D721Med (cell line): ENCODE results near the gene SPOCK2.

ENCODE experiments used
- DNase-seq: peaks from one replicate; pipeline ENCODE4 v3.0.0; 2011; ENCODE audit warnings: low spot score; ENCODE audit not compliant: insufficient read length
- FAIRE-seq: peaks from 2 replicates; lab custom pipeline; 2011; peaks lifted over from hg19 to GRCh38; lab: Jason Lieb, UNC
- TF ChIP-seq, protein P1 (sequence below): IDR thresholded peaks from 2 replicates; pipeline ENCODE4 v1.5.1; 2012; ENCODE audit warnings: mild to moderate bottlenecking, control low read depth; ENCODE audit not compliant: insufficient read depth; ENCODE audit errors: missing control alignments

The SPOCK2 gene

DNA sequence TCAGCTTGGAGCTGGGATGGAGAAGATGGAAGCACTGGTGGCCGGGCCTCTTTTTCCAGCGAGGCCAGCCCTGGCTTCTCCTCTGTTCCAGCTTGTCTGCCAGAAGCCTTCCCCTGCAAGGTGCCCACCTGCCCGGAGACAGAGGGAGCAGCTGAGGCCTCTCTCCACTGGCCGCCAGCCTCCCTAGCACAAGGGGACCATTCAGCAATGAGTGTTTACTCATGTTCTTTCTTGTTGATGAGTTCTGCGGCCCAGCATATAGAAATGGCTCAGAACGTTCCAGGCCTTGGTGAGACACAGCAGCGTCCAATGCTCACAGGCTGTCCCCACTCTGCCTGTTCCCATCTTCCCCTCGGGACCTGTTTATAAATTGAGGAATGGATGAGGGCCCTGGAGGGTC, 76.9 kb downstream of the SPOCK2 start:
- TF ChIP-seq, protein P1, sequence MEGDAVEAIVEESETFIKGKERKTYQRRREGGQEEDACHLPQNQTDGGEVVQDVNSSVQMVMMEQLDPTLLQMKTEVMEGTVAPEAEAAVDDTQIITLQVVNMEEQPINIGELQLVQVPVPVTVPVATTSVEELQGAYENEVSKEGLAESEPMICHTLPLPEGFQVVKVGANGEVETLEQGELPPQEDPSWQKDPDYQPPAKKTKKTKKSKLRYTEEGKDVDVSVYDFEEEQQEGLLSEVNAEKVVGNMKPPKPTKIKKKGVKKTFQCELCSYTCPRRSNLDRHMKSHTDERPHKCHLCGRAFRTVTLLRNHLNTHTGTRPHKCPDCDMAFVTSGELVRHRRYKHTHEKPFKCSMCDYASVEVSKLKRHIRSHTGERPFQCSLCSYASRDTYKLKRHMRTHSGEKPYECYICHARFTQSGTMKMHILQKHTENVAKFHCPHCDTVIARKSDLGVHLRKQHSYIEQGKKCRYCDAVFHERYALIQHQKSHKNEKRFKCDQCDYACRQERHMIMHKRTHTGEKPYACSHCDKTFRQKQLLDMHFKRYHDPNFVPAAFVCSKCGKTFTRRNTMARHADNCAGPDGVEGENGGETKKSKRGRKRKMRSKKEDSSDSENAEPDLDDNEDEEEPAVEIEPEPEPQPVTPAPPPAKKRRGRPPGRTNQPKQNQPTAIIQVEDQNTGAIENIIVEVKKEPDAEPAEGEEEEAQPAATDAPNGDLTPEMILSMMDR, result no peak
- FAIRE-seq, result no peak
- DNase-seq, result no peak

- DNase-seq, result no peak
- no peak for FAIRE-seq
- TF ChIP-seq, protein P1, result no peak
These were observed 77.3 kb downstream of the SPOCK2 start for GRCh38 chr10:72011016-72011415.

DNA sequence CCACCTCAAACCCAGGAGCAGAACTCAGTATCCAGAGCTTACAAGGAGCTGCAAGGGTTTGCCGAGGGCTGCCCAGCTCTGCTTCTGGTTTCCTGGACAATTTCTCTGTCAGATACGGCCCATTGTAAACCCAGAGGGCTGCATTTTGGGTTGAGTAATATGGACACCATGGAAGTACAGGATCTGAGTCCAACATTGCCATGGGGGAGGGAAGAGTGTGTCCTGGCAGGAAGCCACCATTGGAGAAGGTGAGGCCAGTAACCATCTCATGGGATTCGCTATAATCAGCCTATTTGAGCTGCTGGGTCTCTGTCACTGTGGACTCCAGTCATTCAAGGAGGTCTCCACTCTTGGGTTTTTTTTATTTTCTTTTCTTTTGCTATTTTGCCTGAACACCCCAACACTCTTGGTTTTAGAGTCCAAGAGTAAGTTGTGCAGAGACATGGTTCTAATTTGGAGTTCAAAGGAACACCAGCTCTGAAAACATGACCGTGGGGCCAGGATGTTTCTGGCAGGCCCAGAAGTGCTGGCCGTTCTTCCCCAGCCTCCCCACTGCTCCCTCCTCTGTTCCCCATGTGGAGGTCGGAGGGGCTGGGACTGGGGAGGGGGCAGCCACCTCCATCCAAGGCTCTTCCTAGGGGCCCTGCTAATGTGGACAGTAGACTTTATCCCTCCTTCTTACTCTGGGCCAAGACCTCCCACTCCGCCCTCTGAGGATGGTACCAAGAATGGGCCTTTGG, 77.9 kb downstream of the SPOCK2 start:
- TF ChIP-seq, protein P1, result no peak
- no peak for FAIRE-seq
- DNase-seq, result no peak

- no peak for FAIRE-seq
- no peak for DNase-seq
- TF ChIP-seq, protein P1, result no peak
These were observed 78.8 kb downstream of the SPOCK2 start for GRCh38 chr10:72009425-72010081.

- TF ChIP-seq, protein P1, result no peak
- FAIRE-seq (no peak), DNase-seq (no peak)
These were observed 79.3 kb downstream of the SPOCK2 start for GRCh38 chr10:72009051-72009424.
